Hepatic stellate cell (primary cell): ENCODE measurements around the gene KIAA1958.

Experiments used
- DNase-seq: peaks from one replicate; pipeline ENCODE4 v3.0.0; 2011; ENCODE audit warnings: low spot score

KIAA1958 gene

GRCh38 chr9:112486221-112487007 is at the start of gene KIAA1958:
KIAA1958 (plus strand) TSS chr9:112486827; CDS start chr9:112574081, 87,254 bp downstream.
- peak; percentile 70 for DNase-seq

GRCh38 chr9:112437406-112437805 is 49.2 kb upstream of the KIAA1958 start:
- no peak for DNase-seq

- no peak for DNase-seq
Measured at GRCh38 chr9:112439171-112439570, 47.5 kb upstream of the KIAA1958 start.

GRCh38 chr9:112439825-112440224 is 46.8 kb upstream of the KIAA1958 start:
- no peak for DNase-seq

GRCh38 chr9:112443200-112443599 is 43.4 kb upstream of the KIAA1958 start:
- DNase-seq = no peak

- DNase-seq = no peak
Measured at GRCh38 chr9:112443636-112444035, 43.0 kb upstream of the KIAA1958 start.

GRCh38 chr9:112445196-112445595 is 41.4 kb upstream of the KIAA1958 start:
- DNase-seq = no peak

GRCh38 chr9:112446080-112446479 is 40.5 kb upstream of the KIAA1958 start:
- no peak for DNase-seq

GRCh38 chr9:112446526-112446925 is 40.1 kb upstream of the KIAA1958 start:
- DNase-seq = no peak

GRCh38 chr9:112447283-112447761 is 39.3 kb upstream of the KIAA1958 start:
- peak; percentile 26 for DNase-seq

GRCh38 chr9:112462855-112463254 is 23.8 kb upstream of the KIAA1958 start:
- no peak for DNase-seq

GRCh38 chr9:112465352-112465751 is 21.3 kb upstream of the KIAA1958 start:
- DNase-seq = no peak

- DNase-seq = no peak
Measured at GRCh38 chr9:112472996-112473395, 13.6 kb upstream of the KIAA1958 start.

GRCh38 chr9:112473986-112474385 is 12.6 kb upstream of the KIAA1958 start:
- no peak for DNase-seq

GRCh38 chr9:112475318-112475717 is 11.3 kb upstream of the KIAA1958 start:
- DNase-seq = no peak

- no peak for DNase-seq
Measured at GRCh38 chr9:112477330-112477729, 9.3 kb upstream of the KIAA1958 start.

GRCh38 chr9:112479221-112479620 is 7.4 kb upstream of the KIAA1958 start:
- no peak for DNase-seq

- DNase-seq = no peak
Measured at GRCh38 chr9:112484607-112485006, 2.0 kb upstream of the KIAA1958 start.

GRCh38 chr9:112485574-112485973 is 1.1 kb upstream of the KIAA1958 start:
- no peak for DNase-seq

- peak; percentile 59 for DNase-seq
Measured at GRCh38 chr9:112487008-112487798, 576 bp downstream of the KIAA1958 start.

GRCh38 chr9:112487799-112488340 is 1.2 kb downstream of the KIAA1958 start:
- DNase-seq = no peak

- no peak for DNase-seq
Measured at GRCh38 chr9:112489039-112489546, 2.5 kb downstream of the KIAA1958 start.
